ENCODE results near the gene FAM219B.
"Not testable (repeated sequence)": the region's sequence is repeated elsewhere in the genome, so short reads cannot be mapped to it uniquely, and the experiment has no call there.

Gene FAM219B

DNA sequence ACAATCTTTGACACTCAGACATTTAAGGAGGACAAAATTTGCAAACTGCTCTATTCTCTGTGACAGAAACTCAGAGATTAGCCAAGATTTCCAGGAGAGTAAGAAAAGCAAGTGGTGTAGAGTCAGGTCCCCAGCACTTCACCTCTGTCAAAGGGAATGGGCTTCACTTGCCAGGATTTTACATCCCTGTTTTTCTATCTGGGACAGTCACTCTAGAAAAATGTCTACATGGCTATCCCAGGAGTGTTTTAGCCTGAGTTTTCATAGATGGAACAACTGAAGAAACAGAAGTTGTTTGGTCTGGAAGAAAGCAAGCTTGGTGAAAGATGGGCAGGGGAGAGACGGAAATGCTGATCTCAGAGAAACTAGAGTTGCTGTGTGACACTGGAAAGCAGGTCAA is 3.0 kb downstream of the FAM219B start:
- DNase-seq (ENCODE audit: low read depth in 1 of 2, low spot score in 1 of 2), result no peak

DNA sequence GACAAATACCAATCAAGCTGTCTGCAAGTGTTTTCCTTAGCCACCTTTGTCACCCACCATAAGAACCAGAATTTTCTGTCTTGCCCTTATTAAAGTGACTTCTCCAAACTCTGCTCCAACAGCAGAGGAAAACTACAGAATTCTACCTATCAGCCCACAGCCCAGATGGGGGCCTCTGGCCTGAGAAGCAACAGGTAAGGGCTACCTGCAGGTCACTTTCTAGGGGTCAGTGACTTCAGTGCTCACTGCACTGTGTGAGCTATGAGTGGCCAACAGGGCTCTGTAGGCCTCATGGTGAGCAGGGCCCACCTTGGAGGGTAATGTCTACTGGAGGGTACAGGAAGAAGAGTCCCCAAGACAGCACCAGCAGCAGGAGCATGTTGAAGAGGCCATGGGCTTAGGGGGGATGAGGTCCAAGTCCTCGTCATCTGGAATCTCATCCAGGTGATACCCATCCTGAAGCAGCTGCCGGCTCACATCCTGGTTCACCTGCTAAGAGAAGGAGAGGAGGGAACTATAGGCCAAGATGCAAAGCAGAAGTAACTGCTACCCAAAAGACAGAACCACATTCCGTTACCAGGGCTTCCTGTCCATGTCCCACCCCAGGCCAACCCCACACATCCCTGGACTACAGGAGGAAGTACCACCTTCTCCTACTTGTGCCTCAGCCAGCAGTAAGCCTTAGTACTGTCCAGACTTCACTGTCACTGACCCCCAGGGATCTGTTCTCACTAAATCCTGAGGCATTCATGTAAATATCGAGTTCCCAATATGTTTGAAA is 4.2 kb downstream of the FAM219B start:
- DNase-seq (ENCODE audit: low read depth in 1 of 2, low spot score in 1 of 2), result no peak

DNA sequence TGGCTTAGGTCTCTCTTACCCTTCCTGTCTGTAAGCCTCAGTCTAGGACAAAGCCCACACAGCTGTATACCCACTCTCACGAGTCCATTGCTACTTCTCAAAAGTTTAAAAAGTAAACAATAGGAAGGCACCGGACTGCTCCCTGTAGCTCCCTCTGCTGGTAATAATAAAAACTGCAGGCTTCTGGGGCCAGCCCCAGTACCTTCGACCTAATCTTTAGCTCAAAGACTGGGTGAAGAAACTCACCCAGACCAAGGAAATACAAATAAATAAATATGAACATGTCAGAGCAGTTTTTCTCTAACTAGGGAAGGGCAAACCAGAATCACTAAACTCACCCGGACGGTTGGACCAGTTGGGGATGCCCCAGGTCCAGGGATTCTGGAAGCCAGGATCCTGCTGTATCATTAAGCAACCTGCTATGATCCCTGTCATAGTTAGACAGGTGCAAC is 5.0 kb downstream of the FAM219B start:
- peak; percentile 24 to 32 for DNase-seq (ENCODE audit: low read depth in 1 of 2, low spot score in 1 of 2)

DNA sequence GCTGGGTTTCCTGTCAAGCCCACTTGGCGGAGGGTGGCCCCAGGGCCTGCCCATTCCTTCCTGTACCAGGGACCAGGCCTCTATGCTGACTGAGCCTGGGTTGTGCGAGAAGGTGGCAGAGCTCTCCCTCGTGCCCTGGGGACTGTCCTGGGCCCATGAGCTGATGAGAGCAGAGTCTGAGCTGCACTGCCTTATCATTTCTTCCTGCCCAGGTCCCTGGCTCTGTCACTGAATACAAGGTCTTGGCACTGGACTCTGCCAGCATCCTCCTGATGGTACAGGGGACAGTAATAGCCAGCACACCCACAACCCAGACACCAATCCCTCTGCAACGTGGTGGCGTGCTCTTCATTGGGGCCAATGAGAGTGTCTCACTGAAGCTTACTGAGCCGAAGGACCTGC is 9.3 kb downstream of the FAM219B start:
- no peak for DNase-seq (ENCODE audit: low read depth in 1 of 2, low spot score in 1 of 2)

DNA sequence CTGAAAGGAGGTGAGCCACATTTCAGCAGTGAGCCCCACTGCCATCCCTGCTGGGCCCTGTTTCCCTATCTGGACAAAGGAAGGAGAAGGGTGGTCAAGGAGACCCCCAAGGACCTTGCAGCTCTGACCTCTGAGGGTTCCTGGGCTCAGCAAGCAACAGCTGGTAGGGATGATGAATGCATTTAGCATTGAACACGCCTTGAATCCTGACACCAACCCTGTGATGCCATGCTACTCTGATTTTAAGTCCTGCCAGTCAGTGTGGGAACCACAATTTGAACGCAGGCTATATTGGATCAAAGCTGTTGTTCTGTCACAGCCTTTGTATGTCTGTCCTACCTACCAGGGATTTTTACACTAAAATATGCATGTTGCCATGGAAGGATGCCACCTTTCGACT is 10.3 kb downstream of the FAM219B start:
- DNase-seq (ENCODE audit: low read depth in 1 of 2, low spot score in 1 of 2), result no peak

DNA sequence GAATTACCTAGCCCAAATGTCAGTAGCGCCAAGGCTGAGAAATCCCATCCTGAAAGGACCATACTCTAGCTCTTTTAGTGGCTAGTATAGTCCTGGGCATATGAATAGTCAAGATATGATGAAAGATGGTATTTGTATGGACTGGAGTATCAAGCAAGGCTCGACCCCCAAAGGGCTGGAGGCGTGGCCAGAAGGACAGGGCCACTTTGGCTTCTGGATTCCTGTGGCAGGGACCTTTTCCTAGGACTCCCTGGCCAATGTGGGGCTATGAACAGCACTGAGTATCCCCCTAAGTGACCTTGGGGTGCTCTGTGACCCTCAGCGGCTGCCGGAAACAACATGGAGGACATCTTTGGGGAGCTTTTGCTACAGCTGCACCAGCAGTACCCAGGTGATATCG is 10.8 kb downstream of the FAM219B start:
- no peak for DNase-seq (ENCODE audit: low read depth in 1 of 2, low spot score in 1 of 2)

DNA sequence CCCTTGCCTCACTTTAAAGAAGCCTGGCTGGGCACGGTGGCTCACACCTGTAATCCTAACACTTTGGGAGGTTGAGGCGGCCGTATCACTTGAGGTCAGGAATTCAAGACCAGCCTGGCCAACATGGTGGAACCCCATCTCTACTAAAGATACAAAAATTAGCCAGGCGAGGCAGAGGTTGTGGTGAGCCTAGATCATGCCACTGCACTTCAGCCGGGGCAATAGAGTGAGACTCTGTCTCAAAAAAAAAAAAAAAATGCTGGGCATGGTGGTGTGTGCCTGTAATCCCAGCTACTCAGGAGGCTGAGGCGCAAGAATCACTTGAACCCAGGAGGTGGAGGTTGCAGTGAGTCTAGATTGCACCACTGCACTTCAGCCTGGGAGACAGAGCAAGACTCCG is 12.3 kb downstream of the FAM219B start:
- not testable (repeated sequence) for DNase-seq (ENCODE audit: low read depth in 1 of 2, low spot score in 1 of 2)

DNA sequence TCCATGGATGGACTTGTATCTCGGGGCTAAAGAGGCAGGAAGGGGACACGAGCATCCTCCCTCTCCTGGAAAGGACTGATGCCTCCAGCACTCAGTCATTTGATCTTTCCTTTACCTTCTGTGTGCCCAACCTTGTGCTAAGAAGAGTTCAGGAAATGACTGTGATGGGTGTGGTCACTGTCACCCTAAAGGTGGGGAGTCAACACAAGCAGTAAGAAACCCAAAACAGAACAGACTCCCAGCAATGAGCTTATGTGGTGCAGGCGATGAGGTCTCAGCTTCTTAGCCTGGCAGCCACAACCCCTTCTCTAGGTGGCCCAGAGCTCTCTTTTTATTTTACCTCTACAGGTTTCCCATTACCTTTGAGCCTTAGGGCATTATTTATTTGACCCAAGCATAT is 13.0 kb downstream of the FAM219B start:
- no peak for DNase-seq (ENCODE audit: low read depth in 1 of 2, low spot score in 1 of 2)

DNA sequence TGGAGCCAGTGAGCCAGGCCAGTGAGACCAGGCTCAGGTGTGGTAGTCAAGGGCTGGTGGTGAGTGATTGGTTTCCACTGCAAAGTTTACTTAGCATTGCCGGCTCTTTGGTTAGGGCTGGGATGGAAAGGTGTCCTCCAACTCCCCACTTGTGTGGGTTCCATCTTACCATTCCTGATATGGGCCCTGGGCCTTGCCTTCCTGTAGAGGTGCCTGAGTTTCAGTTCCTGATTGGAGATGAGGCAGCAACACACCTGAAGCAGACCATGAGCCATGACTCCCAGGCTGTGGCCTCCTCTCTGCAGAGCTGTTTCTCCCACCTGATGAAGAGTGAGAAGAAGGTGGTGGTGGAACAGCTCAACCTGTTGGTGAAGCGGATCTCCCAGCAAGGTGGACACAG is 13.7 kb downstream of the FAM219B start:
- DNase-seq (ENCODE audit: low read depth in 1 of 2, low spot score in 1 of 2), result no peak

DNA sequence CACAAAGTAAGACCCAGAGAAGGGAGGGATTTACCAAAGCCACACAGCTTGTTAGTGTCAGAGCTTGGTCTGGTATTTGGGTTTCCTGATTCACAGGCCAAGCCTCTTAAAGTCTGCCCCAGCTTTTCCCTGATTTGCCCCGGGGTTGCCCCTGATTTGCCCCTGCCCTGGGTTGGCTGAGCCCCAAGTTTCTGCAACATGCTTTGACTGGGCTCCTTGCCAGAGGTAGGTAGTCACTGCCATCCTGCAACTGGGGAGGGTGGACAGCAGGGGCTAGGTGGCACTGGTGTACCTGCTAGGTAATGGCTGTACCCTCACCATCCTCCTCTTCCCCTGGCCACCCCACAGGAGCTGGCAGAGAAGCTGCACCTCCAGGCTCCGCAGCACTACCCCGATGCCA is 14.3 kb downstream of the FAM219B start:
- no peak for DNase-seq (ENCODE audit: low read depth in 1 of 2, low spot score in 1 of 2)

DNA sequence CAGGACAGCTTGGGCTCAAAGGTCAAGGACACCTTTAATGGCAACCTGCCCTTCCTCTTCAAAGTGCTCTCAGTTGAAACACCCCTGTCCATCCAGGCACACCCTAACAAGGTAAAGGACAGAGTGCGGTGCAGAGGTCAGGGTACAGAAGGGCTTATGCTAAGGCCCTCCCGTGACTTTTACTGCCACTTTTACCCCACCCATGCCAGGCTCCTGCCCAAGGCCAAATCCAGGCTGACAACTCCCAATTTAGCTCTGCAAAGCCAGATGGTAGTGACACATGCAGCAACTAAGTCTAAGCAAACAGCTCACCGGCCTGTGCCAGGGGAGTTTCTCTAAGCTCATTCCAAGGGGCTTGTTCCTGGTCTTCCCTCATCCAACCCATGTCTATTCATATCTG is 15.2 kb downstream of the FAM219B start:
- no peak for DNase-seq (ENCODE audit: low read depth in 1 of 2, low spot score in 1 of 2)

DNA sequence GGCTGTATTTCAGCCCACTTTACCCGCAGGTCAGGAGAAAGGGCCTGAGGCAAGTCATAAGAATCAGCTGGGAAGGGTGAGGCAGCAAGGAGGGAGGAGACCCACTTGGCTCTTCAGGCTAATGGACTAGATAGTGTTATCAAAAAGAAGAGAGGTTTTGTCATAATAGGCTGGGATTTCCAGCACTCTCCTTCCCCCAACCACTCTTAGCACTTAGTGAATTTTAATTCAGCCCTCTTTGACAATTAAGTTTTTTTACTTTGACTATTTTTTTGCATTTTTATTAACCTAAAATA is 16.0 kb downstream of the FAM219B start:
- no peak for DNase-seq (ENCODE audit: low read depth in 1 of 2, low spot score in 1 of 2)

DNA sequence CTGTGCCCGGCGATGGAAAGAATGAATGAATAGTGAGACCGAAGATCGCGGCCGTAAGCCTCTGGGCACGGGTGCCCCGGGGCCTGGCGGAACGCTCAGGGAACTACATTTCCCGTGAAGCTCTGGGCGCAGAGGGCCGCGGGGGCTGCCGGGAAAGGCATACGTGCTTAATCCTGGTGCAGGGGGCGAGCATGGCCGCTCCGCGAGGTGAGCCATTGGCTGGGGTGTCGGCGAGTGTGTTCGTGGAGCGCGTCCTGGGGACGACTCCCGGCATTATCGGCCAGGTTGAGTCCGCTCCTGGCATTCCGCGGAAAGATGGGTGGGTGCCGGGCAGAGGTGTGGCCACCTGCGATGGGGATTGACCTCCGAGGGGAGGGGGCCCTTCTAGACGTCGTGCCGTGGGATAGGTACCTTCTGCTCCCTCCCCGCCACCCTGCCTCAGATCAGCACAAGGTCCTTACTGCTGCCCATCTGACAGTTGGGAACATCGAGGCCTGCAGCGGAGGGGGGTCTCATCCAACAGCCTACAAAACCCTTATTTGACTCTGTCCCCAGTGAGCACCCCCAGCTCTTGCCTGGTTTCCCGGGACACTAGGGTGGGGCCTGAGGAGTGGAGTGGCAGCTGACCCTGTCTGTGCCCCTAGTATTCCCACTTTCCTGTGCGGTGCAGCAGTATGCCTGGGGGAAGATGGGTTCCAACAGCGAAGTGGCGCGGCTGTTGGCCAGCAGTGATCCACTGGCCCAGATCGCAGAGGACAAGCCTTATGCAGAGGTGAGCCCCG is 16.6 kb downstream of the FAM219B start, which contains the start of gene MPI:
TSS of gene MPI (plus strand) at position 160 of the 782 bp plus-strand sequence. CDS start at position 192, 32 bp downstream.
- DNase-seq (ENCODE audit: low read depth in 1 of 2, low spot score in 1 of 2), result peak; percentile 65 to 76

DNA sequence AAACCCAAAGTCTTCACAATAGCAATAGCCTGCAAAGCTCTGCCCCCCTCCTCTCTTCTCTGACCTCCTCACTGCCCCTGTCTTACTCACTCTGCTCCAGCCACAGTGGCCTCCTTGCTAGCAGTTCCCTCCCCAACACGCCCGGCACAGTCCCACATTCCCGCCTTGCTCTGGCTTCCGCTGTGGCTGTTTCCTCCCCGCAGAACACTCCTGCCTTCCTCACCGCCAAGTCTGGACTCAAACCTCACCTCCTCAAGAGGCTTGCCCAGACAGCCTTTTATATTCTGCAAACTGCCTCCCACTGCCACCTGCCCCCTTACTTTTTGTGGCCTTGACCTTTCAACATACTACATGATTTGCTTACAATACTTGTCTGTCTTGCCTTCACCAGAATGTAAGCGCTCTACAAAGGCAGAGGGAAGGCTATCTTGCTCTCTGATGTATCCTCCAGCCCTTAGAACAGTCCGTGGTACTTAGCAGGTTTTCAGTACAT is 17.2 kb downstream of the FAM219B start:
- no peak for DNase-seq (ENCODE audit: low read depth in 1 of 2, low spot score in 1 of 2)

DNA sequence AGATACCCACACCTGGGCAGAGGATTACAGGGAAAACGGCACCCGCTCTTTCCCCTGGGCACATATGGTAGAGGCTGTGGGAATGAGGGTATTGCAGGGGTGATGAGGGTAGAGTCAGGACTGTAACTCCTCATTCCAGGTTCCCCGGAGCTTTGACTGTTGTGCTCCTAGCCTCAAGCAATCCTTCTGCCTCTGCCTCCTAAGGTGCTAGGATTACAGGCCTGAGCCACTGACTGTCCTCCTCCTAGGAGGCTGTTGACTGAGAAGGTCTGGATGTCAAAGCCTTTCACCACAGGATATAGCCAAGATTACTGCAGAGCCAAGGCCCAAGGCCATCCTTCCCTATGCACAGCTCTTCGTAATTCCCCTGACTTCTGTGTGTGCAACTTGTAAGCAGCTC is 17.9 kb downstream of the FAM219B start:
- DNase-seq (ENCODE audit: low read depth in 1 of 2, low spot score in 1 of 2), result no peak

DNA sequence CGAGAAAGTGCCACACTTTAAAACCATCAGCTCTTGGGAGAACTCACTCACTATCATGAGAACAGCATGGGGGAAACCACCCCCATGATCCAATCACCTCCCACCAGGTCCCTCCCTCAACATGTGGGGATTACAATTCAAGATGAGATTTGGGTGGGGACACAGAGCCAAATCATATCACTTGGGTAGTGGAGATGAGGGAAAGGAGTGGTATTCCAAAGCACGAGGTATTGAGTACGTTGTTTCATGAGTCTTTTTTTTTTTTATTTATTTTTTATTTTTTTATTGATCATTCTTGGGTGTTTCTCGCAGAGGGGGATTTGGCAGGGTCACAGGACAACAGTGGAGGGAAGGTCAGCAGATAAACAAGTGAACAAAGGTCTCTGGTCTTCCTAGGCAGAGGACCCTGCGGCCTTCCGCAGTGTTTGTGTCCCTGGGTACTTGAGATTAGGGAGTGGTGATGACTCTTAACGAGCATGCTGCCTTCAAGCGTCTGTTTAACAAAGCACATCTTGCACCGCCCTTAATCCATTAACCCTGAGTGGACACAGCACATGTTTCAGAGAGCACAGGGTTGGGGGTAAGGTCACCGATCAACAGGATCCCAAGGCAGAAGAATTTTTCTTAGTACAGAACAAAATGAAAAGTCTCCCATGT is 19.0 kb downstream of the FAM219B start:
- DNase-seq (ENCODE audit: low read depth in 1 of 2, low spot score in 1 of 2), result not testable (repeated sequence)

DNA sequence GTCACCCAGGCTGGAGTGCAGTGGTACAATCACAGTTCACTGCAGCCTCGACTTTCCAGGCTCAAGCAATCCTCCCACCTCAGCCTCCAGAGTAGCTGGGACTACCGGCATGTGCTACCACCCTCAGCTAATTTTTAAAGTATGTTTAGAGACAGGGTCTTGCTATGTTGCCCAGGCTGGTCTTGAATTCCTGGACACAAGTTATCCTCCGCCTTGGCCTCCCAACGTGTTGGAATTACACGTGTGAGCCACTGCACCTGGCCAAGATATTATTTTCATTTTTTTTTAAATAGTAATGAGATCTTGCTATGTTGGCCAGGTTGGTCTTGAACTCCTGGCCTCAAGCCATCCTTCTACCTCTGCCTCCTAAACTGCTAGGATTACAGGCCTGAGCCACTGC is 21.2 kb downstream of the FAM219B start:
- DNase-seq (ENCODE audit: low read depth in 1 of 2, low spot score in 1 of 2), result no peak

DNA sequence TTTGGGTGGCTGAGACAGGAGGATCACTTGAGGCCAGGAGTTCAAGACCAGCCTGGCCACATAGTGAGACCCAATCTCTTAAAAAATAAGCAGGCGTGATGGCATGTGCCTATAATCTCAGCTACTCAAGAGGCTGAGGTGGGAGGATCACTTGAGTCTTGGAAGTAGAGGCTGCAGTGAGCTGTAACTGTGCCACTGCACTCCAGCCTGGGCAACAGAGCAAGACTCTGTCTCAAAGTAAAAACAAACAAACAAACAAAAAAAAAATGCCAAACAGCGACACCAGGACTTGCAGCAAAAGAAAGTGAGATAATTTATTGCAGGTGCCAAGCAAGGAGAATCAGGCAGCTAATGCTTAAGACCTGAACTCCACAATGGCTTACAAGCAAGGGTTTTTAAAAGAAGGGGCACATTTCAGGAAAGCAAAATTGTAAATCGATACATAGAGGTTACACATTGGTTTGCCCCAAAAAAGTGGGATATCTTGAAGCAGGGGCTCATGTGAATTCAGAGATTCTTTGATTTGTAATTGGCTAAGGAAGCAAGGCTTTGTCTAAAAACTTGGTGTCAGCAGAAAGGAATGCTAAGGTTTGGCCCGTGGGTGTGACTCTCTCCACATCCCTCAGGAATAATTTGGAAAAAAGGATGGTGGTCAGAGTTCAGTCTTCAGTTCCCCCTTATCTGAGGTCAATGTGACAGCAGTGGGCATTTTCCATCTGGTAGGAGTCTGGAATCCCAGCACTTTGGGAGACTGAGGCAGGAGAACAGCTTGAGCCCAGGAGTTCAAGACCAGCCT is 22.0 kb downstream of the FAM219B start:
- no peak for DNase-seq (ENCODE audit: low read depth in 1 of 2, low spot score in 1 of 2)

DNA sequence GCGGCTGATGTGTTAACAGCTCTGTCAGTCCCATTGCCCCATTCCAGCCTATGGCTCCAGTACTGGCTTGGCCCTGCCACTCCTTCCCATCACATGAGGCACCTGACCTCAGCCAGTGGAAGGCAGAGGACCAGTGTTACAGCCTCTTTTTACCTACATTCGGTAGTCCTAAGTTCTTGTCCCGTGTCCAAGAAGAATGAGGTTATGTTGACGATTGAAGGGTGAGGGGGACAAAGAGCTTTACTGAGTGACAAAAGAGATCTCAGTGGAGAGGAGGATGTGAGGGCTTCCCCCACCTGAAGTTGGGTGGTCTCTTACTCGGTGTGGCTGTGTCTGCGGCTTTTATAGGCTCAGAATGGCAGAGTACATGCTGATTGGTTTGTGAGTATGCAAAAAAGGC is 24.1 kb downstream of the FAM219B start:
- DNase-seq (ENCODE audit: low read depth in 1 of 2, low spot score in 1 of 2), result no peak

DNA sequence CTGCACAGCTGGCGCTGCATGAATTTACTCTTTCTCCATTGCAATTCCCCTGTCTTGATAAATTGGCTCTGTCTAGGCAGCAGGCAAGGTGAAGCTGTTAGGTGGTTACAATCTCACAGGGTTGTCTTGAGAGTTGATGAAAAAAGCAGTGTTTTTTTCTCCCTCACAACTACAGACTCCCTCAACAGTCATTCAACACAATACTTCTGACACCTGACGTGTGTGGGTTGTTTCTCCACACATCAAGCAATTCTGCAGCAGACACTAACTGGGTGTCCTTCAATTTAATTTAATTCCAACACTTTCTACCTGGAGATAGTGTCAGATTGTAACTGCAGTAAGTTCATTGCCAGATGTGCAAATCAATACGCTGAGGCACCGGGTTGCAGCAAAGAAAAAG is 28.4 kb downstream of the FAM219B start:
- no peak for DNase-seq (ENCODE audit: low read depth in 1 of 2, low spot score in 1 of 2)

DNA sequence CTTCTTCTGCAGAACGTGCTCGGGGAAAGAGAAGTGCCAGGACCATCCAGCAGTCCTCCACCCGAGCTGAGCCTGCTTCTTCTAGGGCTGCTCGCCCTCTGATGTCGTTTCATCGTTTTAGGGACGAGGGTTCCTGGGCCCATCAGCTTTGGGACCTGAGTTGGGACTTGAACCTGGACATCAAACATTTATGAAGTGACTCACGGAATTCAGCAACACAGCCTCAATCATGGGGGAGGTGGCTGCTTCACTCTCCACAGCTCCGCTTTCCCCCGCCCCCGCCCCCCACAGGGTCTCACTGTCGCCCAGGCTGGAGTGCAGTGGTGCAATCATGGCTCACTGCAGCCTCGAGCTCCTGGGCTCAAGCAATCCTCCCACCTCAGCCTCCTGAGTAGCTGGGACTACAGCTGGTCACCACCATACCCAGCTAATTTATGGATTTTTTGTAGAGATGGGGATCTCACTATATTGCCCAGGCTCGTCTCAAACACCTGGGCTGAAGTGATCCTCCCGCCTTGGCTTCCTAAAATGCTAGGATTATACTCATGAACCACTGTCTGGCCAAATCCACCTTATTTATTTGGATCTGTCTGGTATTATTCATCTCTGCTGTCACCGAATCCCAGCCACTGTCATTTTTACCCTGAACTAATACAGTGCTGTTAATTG is 32.8 kb downstream of the FAM219B start:
- no peak for DNase-seq (ENCODE audit: low read depth in 1 of 2, low spot score in 1 of 2)
